ENCODE measurements around the gene DCAF4.

- TF ChIP-seq CTCF (IDR thresholded peaks at IDR 0.05), result no peak
- no peak for TF ChIP-seq POLR2AphosphoS5 (IDR thresholded peaks at IDR 0.05; ENCODE audit: insufficient read depth in 1 of 2, low read depth in 1 of 2)
Measured at GRCh38 chr14:72939630-72940029, 13.4 kb downstream of the DCAF4 start.
